WTC11 (cell line): ENCODE data around the gene MVD.

Experiments used
- ELF4 ChIP-seq: sonication (generic); formaldehyde crosslinking; IDR thresholded peaks from 2 replicates; pipeline ENCODE4 v1.8.1; 2022; ENCODE audit warnings: low read depth, mild to moderate bottlenecking, moderate library complexity, missing genetic modification reagents
- NFE2L1 ChIP-seq: sonication (generic); formaldehyde crosslinking; IDR thresholded peaks from 2 replicates; pipeline ENCODE4 v1.8.1; 2023; ENCODE audit warnings: missing genetic modification reagents
- SP1 ChIP-seq: sonication (generic); formaldehyde crosslinking; conservative IDR thresholded peaks from 2 replicates; pipeline ENCODE4 v1.8.1; 2022; ENCODE audit warnings: missing genetic modification reagents
- ZNF121 ChIP-seq: sonication (generic); formaldehyde crosslinking; IDR thresholded peaks from 2 replicates; pipeline ENCODE4 v1.8.0; 2023; ENCODE audit warnings: missing genetic modification reagents
- ZNF671 ChIP-seq: fragments of 250-450 bp; sonication (Bioruptor Pico); IDR thresholded peaks from 2 replicates; pipeline ENCODE4 v1.8.0; 2021; ENCODE audit warnings: mild to moderate bottlenecking
- TF ChIP-seq, protein P1 (sequence below): sonication (generic); formaldehyde crosslinking; conservative IDR thresholded peaks from 2 replicates; pipeline ENCODE4 v1.8.1; 2023; ENCODE audit warnings: mild to moderate bottlenecking, low read depth, missing genetic modification reagents, moderate library complexity
- TF ChIP-seq, protein P2 (sequence below): fragments of 200-600 bp; IDR thresholded peaks from 2 replicates; pipeline ENCODE4 v1.8.0; 2022; ENCODE audit warnings: antibody characterized with exemption
- TF ChIP-seq, protein P3 (sequence below): sonication (generic); formaldehyde crosslinking; IDR thresholded peaks from 2 replicates; pipeline ENCODE4 v1.8.1; 2022; ENCODE audit warnings: low read depth, missing genetic modification reagents, borderline replicate concordance

DNA sequence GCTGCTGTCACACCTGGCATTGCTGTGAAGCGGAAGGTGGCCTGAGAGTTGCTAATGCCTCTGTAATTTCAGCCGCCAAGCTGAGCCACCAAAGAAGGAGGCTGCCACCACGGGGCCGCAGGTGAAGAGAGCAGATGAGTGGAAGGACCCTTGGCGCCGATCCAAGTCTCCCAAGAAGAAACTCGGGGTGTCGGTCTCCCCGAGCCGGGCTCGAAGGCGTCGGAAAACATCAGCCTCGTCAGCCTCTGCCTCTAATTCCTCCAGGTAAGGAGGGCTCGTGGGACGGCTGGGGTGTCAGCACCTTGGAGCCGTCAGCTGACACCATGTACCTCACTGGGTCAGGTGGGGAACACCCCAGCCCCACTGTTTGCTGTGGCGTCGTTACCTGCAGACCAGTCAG, 40.8 kb downstream of the MVD start:
- no peak for TF ChIP-seq ELF4 (CRISPR knock-in tag)
- TF ChIP-seq, protein P1, sequence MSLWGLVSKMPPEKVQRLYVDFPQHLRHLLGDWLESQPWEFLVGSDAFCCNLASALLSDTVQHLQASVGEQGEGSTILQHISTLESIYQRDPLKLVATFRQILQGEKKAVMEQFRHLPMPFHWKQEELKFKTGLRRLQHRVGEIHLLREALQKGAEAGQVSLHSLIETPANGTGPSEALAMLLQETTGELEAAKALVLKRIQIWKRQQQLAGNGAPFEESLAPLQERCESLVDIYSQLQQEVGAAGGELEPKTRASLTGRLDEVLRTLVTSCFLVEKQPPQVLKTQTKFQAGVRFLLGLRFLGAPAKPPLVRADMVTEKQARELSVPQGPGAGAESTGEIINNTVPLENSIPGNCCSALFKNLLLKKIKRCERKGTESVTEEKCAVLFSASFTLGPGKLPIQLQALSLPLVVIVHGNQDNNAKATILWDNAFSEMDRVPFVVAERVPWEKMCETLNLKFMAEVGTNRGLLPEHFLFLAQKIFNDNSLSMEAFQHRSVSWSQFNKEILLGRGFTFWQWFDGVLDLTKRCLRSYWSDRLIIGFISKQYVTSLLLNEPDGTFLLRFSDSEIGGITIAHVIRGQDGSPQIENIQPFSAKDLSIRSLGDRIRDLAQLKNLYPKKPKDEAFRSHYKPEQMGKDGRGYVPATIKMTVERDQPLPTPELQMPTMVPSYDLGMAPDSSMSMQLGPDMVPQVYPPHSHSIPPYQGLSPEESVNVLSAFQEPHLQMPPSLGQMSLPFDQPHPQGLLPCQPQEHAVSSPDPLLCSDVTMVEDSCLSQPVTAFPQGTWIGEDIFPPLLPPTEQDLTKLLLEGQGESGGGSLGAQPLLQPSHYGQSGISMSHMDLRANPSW (CRISPR knock-in tag): no peak
- TF ChIP-seq, protein P2, sequence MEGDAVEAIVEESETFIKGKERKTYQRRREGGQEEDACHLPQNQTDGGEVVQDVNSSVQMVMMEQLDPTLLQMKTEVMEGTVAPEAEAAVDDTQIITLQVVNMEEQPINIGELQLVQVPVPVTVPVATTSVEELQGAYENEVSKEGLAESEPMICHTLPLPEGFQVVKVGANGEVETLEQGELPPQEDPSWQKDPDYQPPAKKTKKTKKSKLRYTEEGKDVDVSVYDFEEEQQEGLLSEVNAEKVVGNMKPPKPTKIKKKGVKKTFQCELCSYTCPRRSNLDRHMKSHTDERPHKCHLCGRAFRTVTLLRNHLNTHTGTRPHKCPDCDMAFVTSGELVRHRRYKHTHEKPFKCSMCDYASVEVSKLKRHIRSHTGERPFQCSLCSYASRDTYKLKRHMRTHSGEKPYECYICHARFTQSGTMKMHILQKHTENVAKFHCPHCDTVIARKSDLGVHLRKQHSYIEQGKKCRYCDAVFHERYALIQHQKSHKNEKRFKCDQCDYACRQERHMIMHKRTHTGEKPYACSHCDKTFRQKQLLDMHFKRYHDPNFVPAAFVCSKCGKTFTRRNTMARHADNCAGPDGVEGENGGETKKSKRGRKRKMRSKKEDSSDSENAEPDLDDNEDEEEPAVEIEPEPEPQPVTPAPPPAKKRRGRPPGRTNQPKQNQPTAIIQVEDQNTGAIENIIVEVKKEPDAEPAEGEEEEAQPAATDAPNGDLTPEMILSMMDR: no peak
- TF ChIP-seq NFE2L1 (CRISPR knock-in tag): no peak
- TF ChIP-seq, protein P3, sequence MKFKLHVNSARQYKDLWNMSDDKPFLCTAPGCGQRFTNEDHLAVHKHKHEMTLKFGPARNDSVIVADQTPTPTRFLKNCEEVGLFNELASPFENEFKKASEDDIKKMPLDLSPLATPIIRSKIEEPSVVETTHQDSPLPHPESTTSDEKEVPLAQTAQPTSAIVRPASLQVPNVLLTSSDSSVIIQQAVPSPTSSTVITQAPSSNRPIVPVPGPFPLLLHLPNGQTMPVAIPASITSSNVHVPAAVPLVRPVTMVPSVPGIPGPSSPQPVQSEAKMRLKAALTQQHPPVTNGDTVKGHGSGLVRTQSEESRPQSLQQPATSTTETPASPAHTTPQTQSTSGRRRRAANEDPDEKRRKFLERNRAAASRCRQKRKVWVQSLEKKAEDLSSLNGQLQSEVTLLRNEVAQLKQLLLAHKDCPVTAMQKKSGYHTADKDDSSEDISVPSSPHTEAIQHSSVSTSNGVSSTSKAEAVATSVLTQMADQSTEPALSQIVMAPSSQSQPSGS: no peak
- no peak for TF ChIP-seq ZNF121
- no peak for TF ChIP-seq SP1 (CRISPR knock-in tag)
- TF ChIP-seq ZNF671: no peak
